ENCODE measurements around the gene EFS.

The EFS gene

DNA sequence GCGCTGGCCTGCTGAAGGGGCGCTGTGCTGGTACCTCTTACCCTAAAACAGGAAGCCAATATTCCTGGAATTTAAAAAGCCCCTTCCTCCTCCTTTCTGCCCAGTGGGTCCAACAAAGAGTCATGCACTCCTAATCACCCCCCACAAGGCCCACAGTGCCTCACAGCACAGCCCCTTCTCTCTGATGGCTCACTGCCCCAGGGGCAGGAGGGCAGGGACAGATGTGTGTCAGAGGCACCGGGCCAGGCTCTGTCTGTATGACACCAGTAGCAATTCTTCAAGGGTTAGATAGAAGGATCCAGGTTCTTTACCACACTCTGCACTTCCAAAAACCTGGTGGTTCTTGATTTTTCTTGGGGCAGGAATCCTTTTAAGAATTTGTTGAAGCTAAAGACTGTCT lies 34.2 kb upstream of the EFS start:
- H3K9me3 ChIP-seq (replicated peaks; ENCODE audit: insufficient read depth, low read length) = no peaks in the 10 kb centered on the region
- no peak overlapping the region for H2AFZ ChIP-seq (ENCODE audit: low read length)
- H3K4me2 ChIP-seq (ENCODE audit: low read depth, low read length) = no peak overlapping the region
- peaks cover 9% of the 10 kb centered on the region for H3K27me3 ChIP-seq (replicated peaks; ENCODE audit: insufficient read depth, low read length)
- no peak overlapping the region for H3K4me3 ChIP-seq (ENCODE audit: low read length)
- no peaks in the 10 kb centered on the region for H4K20me1 ChIP-seq (ENCODE audit: insufficient read depth, low read length)
- H3K79me2 ChIP-seq (ENCODE audit: low read length) = no peaks in the 10 kb centered on the region
- no peak overlapping the region for H3K9ac ChIP-seq (ENCODE audit: low read length)
- H3F3A ChIP-seq (ENCODE audit: insufficient read depth, low read length) = no peaks in the 10 kb centered on the region
- TF ChIP-seq EZH2 (optimal IDR thresholded peaks at IDR 0.05; ENCODE audit: low read depth, low read length) = no peak
- TF ChIP-seq, protein P1, sequence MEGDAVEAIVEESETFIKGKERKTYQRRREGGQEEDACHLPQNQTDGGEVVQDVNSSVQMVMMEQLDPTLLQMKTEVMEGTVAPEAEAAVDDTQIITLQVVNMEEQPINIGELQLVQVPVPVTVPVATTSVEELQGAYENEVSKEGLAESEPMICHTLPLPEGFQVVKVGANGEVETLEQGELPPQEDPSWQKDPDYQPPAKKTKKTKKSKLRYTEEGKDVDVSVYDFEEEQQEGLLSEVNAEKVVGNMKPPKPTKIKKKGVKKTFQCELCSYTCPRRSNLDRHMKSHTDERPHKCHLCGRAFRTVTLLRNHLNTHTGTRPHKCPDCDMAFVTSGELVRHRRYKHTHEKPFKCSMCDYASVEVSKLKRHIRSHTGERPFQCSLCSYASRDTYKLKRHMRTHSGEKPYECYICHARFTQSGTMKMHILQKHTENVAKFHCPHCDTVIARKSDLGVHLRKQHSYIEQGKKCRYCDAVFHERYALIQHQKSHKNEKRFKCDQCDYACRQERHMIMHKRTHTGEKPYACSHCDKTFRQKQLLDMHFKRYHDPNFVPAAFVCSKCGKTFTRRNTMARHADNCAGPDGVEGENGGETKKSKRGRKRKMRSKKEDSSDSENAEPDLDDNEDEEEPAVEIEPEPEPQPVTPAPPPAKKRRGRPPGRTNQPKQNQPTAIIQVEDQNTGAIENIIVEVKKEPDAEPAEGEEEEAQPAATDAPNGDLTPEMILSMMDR (IDR thresholded peaks at IDR 0.05; ENCODE audit: low read length) = no peak
- TF ChIP-seq EZH2phosphoT487 (IDR thresholded peaks at IDR 0.05; ENCODE audit: low read length) = no peak
- DNase-seq = no peak
- no peaks in the 10 kb centered on the region for H3K36me3 ChIP-seq (replicated peaks; ENCODE audit: insufficient read depth, low read length)
- no peaks in the 10 kb centered on the region for H3K4me1 ChIP-seq (ENCODE audit: low read length)
- no peak overlapping the region for H3K27ac ChIP-seq (ENCODE audit: low read length)
- H3K9me2 ChIP-seq (replicated peaks; ENCODE audit: insufficient read depth, low read length) = no peaks in the 10 kb centered on the region

DNA sequence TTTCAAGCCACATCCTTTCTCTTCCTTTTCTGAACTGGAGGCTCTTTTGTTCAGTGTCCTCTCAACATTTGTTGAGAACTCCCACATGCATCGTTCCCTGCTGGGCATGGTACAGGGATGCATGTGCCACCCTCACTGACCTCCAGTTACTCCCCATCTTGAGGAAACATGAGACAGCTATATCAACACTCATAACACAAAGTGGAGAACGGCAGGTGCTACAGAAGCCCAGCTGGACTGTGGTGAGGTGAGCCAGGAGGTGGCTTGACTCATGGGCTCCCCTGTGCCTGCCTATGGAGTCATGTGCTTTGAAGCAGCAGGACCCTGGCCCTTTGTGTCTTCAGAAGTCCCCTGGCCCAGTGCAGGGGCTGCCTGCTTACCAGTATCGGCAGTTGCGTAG lies 33.4 kb upstream of the EFS start:
- H3K27ac ChIP-seq (ENCODE audit: low read length) = no peak overlapping the region
- H4K20me1 ChIP-seq (ENCODE audit: insufficient read depth, low read length) = no peaks in the 10 kb centered on the region
- H3F3A ChIP-seq (ENCODE audit: insufficient read depth, low read length) = no peaks in the 10 kb centered on the region
- H3K9ac ChIP-seq (ENCODE audit: low read length) = no peak overlapping the region
- H3K4me2 ChIP-seq (ENCODE audit: low read depth, low read length) = no peak overlapping the region
- peaks cover 1% of the 10 kb centered on the region for H3K27me3 ChIP-seq (replicated peaks; ENCODE audit: insufficient read depth, low read length)
- H3K79me2 ChIP-seq (ENCODE audit: low read length) = no peaks in the 10 kb centered on the region
- DNase-seq = no peak
- TF ChIP-seq EZH2phosphoT487 (IDR thresholded peaks at IDR 0.05; ENCODE audit: low read length) (no peak), EZH2 (optimal IDR thresholded peaks at IDR 0.05; ENCODE audit: low read depth, low read length) (no peak)
- TF ChIP-seq, protein P1 (IDR thresholded peaks at IDR 0.05; ENCODE audit: low read length) = no peak
- no peaks in the 10 kb centered on the region for H3K4me1 ChIP-seq (ENCODE audit: low read length)
- no peak overlapping the region for H2AFZ ChIP-seq (ENCODE audit: low read length)
- no peaks in the 10 kb centered on the region for H3K9me3 ChIP-seq (replicated peaks; ENCODE audit: insufficient read depth, low read length)
- H3K9me2 ChIP-seq (replicated peaks; ENCODE audit: insufficient read depth, low read length) = no peaks in the 10 kb centered on the region
- H3K36me3 ChIP-seq (replicated peaks; ENCODE audit: insufficient read depth, low read length) = no peaks in the 10 kb centered on the region
- H3K4me3 ChIP-seq (ENCODE audit: low read length) = no peak overlapping the region

DNA sequence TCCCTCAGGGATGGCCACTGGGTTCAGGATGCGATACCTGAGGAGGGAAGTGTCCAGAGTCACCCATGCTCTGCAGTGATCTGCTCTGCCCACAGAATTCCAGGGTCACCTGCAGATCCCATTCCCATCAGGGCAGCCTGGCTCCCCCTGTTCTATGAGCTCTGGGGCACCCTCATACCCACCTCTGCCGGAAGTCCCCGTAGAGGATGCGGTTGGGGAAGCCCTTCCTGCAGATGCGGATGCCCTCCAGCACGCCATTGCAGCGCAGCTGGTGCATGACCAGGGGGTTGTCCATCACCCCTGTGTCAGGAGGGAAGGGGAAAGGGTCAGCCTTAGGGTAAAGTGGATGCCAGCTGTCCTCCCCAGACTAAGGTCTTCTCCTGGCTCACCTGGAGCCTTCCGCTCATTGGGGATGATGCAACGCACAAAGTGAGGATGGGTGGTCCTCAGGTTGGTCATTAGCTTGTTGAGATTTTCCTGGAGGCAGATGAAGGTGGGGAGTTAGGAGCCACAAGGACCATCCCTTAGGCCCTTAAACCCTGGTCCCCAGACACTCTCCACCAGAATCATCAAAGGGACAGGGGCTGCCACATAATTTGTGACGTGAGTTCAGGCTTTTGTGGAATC lies 31.9 kb upstream of the EFS start:
- H3K27ac ChIP-seq (ENCODE audit: low read length) = no peak overlapping the region
- no peaks in the 10 kb centered on the region for H4K20me1 ChIP-seq (ENCODE audit: insufficient read depth, low read length)
- no peaks in the 10 kb centered on the region for H3K4me1 ChIP-seq (ENCODE audit: low read length)
- no peak overlapping the region for H3K4me2 ChIP-seq (ENCODE audit: low read depth, low read length)
- no peak for DNase-seq
- H3K79me2 ChIP-seq (ENCODE audit: low read length) = no peaks in the 10 kb centered on the region
- no peaks in the 10 kb centered on the region for H3K9me2 ChIP-seq (replicated peaks; ENCODE audit: insufficient read depth, low read length)
- H3K4me3 ChIP-seq (ENCODE audit: low read length) = no peak overlapping the region
- no peak overlapping the region for H2AFZ ChIP-seq (ENCODE audit: low read length)
- H3F3A ChIP-seq (ENCODE audit: insufficient read depth, low read length) = no peaks in the 10 kb centered on the region
- H3K27me3 ChIP-seq (replicated peaks; ENCODE audit: insufficient read depth, low read length) = peaks cover 4% of the 10 kb centered on the region
- no peak overlapping the region for H3K9ac ChIP-seq (ENCODE audit: low read length)
- no peaks in the 10 kb centered on the region for H3K9me3 ChIP-seq (replicated peaks; ENCODE audit: insufficient read depth, low read length)
- no peaks in the 10 kb centered on the region for H3K36me3 ChIP-seq (replicated peaks; ENCODE audit: insufficient read depth, low read length)
- TF ChIP-seq EZH2phosphoT487 (IDR thresholded peaks at IDR 0.05; ENCODE audit: low read length) (no peak), EZH2 (optimal IDR thresholded peaks at IDR 0.05; ENCODE audit: low read depth, low read length) (no peak)
- TF ChIP-seq, protein P1 (IDR thresholded peaks at IDR 0.05; ENCODE audit: low read length) = no peak

Measured in MM.1S (cell line).